Esophagus (tissue), 2 donors: ENCODE results near the gene PTPN20. TPM values are rescaled to one million over a fixed set of nuclear protein-coding genes. Genes with fewer than 3 reads are reported as not detected.

Source experiments
- H3K27ac ChIP-seq, 2 donors: one replicate each; pipeline ENCODE4 v1.5.1; 2013; ENCODE audit warnings: low read depth in 2 of 2, mild to moderate bottlenecking in 2 of 2, inconsistent platforms in 1 of 2, low read length in 1 of 2, moderate library complexity in 1 of 2
- H3K27me3 ChIP-seq, 2 donors: one replicate each; pipeline ENCODE4 v1.6.1; 2013; ENCODE audit warnings: low read length in 2 of 2, control low read depth in 1 of 2, mild to moderate bottlenecking in 1 of 2; ENCODE audit not compliant: insufficient read depth in 2 of 2, control insufficient read depth in 1 of 2
- H3K36me3 ChIP-seq, 2 donors: one replicate each; pipeline ENCODE4 v1.6.1; 2013; ENCODE audit warnings: low read length in 1 of 2; ENCODE audit not compliant: control insufficient read depth in 2 of 2, insufficient read depth in 2 of 2
- H3K4me1 ChIP-seq, 2 donors: one replicate each; pipeline ENCODE4 v1.6.1; 2013; ENCODE audit warnings: low read length in 1 of 2; ENCODE audit not compliant: control insufficient read depth in 2 of 2, insufficient read depth in 2 of 2
- H3K4me3 ChIP-seq, 2 donors: one replicate each; pipeline ENCODE4 v1.5.1; 2013; ENCODE audit warnings: low read length in 2 of 2, mild to moderate bottlenecking in 2 of 2, low read depth in 1 of 2, moderate library complexity in 1 of 2
- H3K9me3 ChIP-seq, 2 donors: one replicate each; pipeline ENCODE4 v1.6.1; 2013; ENCODE audit warnings: mild to moderate bottlenecking in 2 of 2, low read depth in 1 of 2, low read length in 1 of 2, moderate library complexity in 1 of 2; ENCODE audit not compliant: control insufficient read depth in 2 of 2, insufficient read depth in 1 of 2
- WGBS, 2 donors: extraction: QIAGEN DNeasy Blood & Tissue Kit; methylation state at CpG; one replicate each; pipeline ENCODE4 v1.1.7; 2013; 5-methylcytosine and 5-hydroxymethylcytosine counted together
- polyA plus RNA-seq, 2 donors: library from polyadenylated mRNA; stranded (reverse); fragments of 200-250 nt; gene quantifications; one replicate each; pipeline ENCODE4 v1.2.3, GENCODE V29; 2013
- donor health status: healthy with polysubstance abuse.
- donor health status: Bipolar disorder and iron deficiency.

The PTPN20 gene
- polyA plus RNA-seq, 2 donors: 2.2 to 2.3 TPM

DNA sequence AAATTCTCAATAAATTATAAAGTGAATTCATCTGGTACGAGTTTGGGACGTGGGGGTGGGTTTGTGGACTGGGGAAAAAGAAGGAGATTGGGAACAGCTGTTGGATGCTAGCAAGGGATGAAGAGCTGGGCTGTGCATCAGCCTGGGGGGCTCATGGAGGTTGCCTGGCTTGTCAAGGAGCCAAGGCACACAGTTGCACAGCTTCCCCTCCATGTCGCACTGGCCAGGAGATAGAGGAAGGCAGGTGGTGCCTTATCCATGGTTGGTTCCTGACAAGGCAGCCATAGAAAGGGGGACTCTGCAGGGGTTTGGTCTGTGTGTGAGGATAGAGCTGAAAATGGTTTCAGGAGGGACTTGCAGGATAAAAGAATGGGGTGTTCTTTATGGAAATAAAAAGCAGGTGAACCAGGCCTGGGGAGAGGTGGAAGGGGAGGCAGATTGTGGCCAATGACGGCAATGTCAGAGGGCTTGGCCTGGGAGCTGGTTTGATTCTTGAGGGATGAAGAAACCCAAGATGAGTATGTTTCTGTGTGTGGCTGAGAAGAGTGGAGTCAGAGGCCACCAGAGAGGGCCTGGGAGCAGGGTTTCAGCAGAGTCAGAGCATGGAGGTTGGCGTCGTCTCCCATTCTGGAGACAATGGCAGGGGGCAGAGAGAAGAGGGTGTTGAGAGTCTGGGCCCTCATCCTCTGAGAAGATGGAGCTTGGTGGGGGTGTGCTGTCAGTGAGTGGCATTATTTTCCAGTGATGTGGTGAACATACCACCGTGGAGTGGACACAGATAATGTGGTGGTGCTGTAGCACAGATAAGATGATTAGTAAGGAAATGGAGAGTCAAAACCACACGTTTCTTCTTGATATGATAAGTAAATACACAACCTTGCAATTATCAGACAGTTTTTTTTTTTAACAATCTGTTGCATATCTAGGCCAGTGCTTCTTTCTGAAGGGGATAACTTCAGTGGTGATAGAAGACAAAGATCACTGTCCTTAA, 108.2 kb downstream of the PTPN20 start:
- H3K27ac ChIP-seq: no peak overlapping the region
- WGBS, 2 donors: 74 to 80% methylated on average over 8 of the region's 8 CpGs
- no peaks in the 10 kb centered on the region for H3K27me3 ChIP-seq
- no peak overlapping the region for H3K4me3 ChIP-seq
- H3K36me3 ChIP-seq: no peaks in the 10 kb centered on the region
- H3K4me1 ChIP-seq: no peaks in the 10 kb centered on the region
- no peaks in the 10 kb centered on the region for H3K9me3 ChIP-seq

DNA sequence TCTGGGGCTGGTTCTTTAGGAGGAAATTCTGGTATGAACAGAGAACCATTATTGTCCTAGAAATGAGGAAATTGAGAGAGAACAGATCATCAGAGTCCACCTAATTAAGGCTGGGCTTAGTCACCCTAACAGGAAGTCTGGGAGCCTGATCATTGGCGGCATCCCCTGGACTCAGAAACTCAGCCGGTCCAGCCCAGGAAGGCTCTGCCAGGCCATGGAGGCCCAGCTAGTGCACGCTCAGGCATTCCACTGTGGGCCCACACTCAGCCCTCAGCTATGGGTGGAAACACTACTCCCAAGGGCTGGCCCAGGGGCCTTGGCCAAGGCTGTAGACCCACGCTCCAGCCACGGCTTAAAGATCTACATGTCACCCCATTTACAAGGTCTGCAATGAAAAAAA, 109.2 kb downstream of the PTPN20 start:
- no peaks in the 10 kb centered on the region for H3K9me3 ChIP-seq
- H3K27me3 ChIP-seq: no peaks in the 10 kb centered on the region
- WGBS, 2 donors: 77 to 79% methylated on average over 5 of the region's 5 CpGs
- no peak overlapping the region for H3K4me3 ChIP-seq
- no peak overlapping the region for H3K27ac ChIP-seq
- H3K36me3 ChIP-seq: no peaks in the 10 kb centered on the region
- no peaks in the 10 kb centered on the region for H3K4me1 ChIP-seq

DNA sequence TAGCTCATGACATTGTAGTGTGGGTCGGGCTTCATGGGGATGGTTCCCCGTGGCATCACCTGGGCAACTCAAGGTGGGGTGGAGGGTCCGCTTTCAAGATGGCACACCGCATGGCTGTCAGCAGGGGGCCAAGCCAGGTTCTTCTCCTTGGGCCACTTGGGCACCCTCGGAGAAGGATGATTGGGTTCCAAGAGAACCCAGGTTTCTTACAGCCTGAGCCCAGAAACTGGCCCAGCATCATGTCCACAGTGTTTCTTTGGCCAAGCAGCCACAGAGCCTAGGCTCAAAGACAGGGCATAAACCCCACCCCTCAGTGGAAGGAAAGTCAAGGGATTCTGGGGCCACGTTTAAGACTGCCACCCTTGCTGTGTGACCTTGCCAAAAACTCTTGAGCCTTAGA, 110.6 kb downstream of the PTPN20 start:
- H3K4me1 ChIP-seq: no peaks in the 10 kb centered on the region
- no peaks in the 10 kb centered on the region for H3K9me3 ChIP-seq
- no peak overlapping the region for H3K27ac ChIP-seq
- no peaks in the 10 kb centered on the region for H3K36me3 ChIP-seq
- 87% methylated on average over 6 of the region's 6 CpGs for WGBS, 2 donors
- no peak overlapping the region for H3K4me3 ChIP-seq
- H3K27me3 ChIP-seq: no peaks in the 10 kb centered on the region

- H3K27me3 ChIP-seq: no peaks in the 10 kb centered on the region
- H3K4me3 ChIP-seq: no peak overlapping the region
- peaks cover 0 to 3% of the 10 kb centered on the region in 2 donors for H3K4me1 ChIP-seq
- 73 to 79% methylated on average over 16 of the region's 16 CpGs for WGBS, 2 donors
- H3K27ac ChIP-seq: no peak overlapping the region
- no peaks in the 10 kb centered on the region for H3K9me3 ChIP-seq
- H3K36me3 ChIP-seq: no peaks in the 10 kb centered on the region
Observed at GRCh38 chr10:47022311-47023131, 111.3 kb downstream of the PTPN20 start.

- Histone ChIP-seq H3K9me3 (no peaks in the 10 kb centered on the region), H3K4me3 (no peak overlapping the region), H3K36me3 (no peaks in the 10 kb centered on the region), H3K27me3 (no peaks in the 10 kb centered on the region), H3K4me1 (peaks cover 0 to 3% of the 10 kb centered on the region in 2 donors), H3K27ac (no peak overlapping the region)
- 66 to 68% methylated on average over 17 of the region's 17 CpGs for WGBS, 2 donors
Observed at GRCh38 chr10:47023237-47024045, 112.2 kb downstream of the PTPN20 start.

DNA sequence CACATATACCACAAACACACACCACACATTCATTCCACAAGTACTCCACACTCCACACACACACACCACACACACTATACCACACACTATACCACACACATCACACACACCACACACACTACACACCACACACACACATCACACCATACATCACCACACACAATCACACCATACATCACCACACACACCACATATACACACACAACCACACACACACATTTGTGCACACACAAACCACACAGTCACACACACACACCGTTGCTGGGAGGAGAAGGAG, 112.8 kb downstream of the PTPN20 start:
- whole genome bisulfite sequencing, 2 donors: 64 to 80% methylated on average over 1 of the region's 1 CpG
- H3K27me3 ChIP-seq: no peaks in the 10 kb centered on the region
- H3K4me1 ChIP-seq: peaks cover 0 to 3% of the 10 kb centered on the region in 2 donors
- no peaks in the 10 kb centered on the region for H3K9me3 ChIP-seq
- no peak overlapping the region for H3K4me3 ChIP-seq
- H3K36me3 ChIP-seq: no peaks in the 10 kb centered on the region
- H3K27ac ChIP-seq: no peak overlapping the region

GRCh38 chr10:47024399-47025252, 113.4 kb downstream of the PTPN20 start:
- Histone ChIP-seq H3K4me1 (peaks cover 0 to 3% of the 10 kb centered on the region in 2 donors), H3K27me3 (no peaks in the 10 kb centered on the region), H3K4me3 (no peak overlapping the region), H3K9me3 (no peaks in the 10 kb centered on the region), H3K36me3 (no peaks in the 10 kb centered on the region), H3K27ac (no peak overlapping the region)
- WGBS, 2 donors: 22% methylated on average over 9 of the region's 9 CpGs

- Histone ChIP-seq H3K36me3 (no peaks in the 10 kb centered on the region), H3K4me3 (no peak overlapping the region), H3K27me3 (no peaks in the 10 kb centered on the region), H3K27ac (no peak overlapping the region), H3K9me3 (no peaks in the 10 kb centered on the region), H3K4me1 (peaks cover 0 to 3% of the 10 kb centered on the region in 2 donors)
- WGBS, 2 donors: 63 to 73% methylated on average over 4 of the region's 4 CpGs
Observed at GRCh38 chr10:47025253-47025539, 114.0 kb downstream of the PTPN20 start.
